Measurements from ENCODE around the gene EEFSEC. TPM values are rescaled to one million over a fixed set of nuclear protein-coding genes. Genes with fewer than 3 reads are reported as not detected.

EEFSEC gene
- total RNA-seq, 2 experiments from 2014 or later: 21.7 to 23.1 TPM

- no peaks in the 10 kb centered on the region for H3K9me3 Mint-ChIP-seq (ENCODE audit: insufficient read depth)
- no peaks in the 10 kb centered on the region for H3K27me3 Mint-ChIP-seq (ENCODE audit: low read depth)
- peaks cover 27% of the 10 kb centered on the region for H3K36me3 Mint-ChIP-seq (ENCODE audit: low read depth)
- ChIA-PET POLR2A (no interaction called here), CTCF (no interaction called here)
- H3K4me1 Mint-ChIP-seq (ENCODE audit: low read depth): peaks cover 20% of the 10 kb centered on the region
- ATAC-seq: no peak
- H3K27ac Mint-ChIP-seq: no peak overlapping the region
- H3K4me3 Mint-ChIP-seq: no peak overlapping the region
- no peak for DNase-seq
These were observed 2.5 kb downstream of the EEFSEC start for GRCh38 chr3:128155616-128156360.

- Mint-ChIP-seq H3K27me3 (ENCODE audit: low read depth) (no peaks in the 10 kb centered on the region), H3K9me3 (ENCODE audit: insufficient read depth) (no peaks in the 10 kb centered on the region), H3K4me3 (no peak overlapping the region), H3K4me1 (ENCODE audit: low read depth) (peaks cover 2% of the 10 kb centered on the region), H3K27ac (no peak overlapping the region), H3K36me3 (ENCODE audit: low read depth) (peaks cover 29% of the 10 kb centered on the region)
- CTCF ChIA-PET: interaction anchor here (1.0 kb wide), 1 partner anchor 457 kb away, joined by 3 read pairs; no protein-coding TSS in a partner anchor
- no peak for DNase-seq
- POLR2A ChIA-PET: no interaction called here
- no peak for ATAC-seq
These were observed 7.4 kb downstream of the EEFSEC start for GRCh38 chr3:128160661-128161060.

- Mint-ChIP-seq H3K9me3 (ENCODE audit: insufficient read depth) (no peaks in the 10 kb centered on the region), H3K36me3 (ENCODE audit: low read depth) (peaks cover 7% of the 10 kb centered on the region), H3K27ac (no peak overlapping the region), H3K4me3 (no peak overlapping the region), H3K27me3 (ENCODE audit: low read depth) (no peaks in the 10 kb centered on the region), H3K4me1 (ENCODE audit: low read depth) (no peaks in the 10 kb centered on the region)
- POLR2A ChIA-PET: no interaction called here
- no peak for DNase-seq
- CTCF ChIA-PET: interaction anchor here (1.2 kb wide), 1 partner anchor 30 kb away, joined by 3 read pairs; no protein-coding TSS in a partner anchor
- no peak for ATAC-seq
These were observed 10.2 kb downstream of the EEFSEC start for GRCh38 chr3:128163432-128163831.

GRCh38 chr3:128166971-128167453 lies 13.7 kb downstream of the EEFSEC start:
- no peak overlapping the region for H3K4me3 Mint-ChIP-seq
- H3K36me3 Mint-ChIP-seq (ENCODE audit: low read depth): peaks cover 4% of the 10 kb centered on the region
- H3K9me3 Mint-ChIP-seq (ENCODE audit: insufficient read depth): no peaks in the 10 kb centered on the region
- POLR2A ChIA-PET: no interaction called here
- no peak overlapping the region for H3K27ac Mint-ChIP-seq
- ATAC-seq: no peak
- no peak for DNase-seq
- CTCF ChIA-PET: interaction anchor here (1.4 kb wide), 1 partner anchor 10 kb away, joined by 4 read pairs; no protein-coding TSS in a partner anchor
- no peaks in the 10 kb centered on the region for H3K4me1 Mint-ChIP-seq (ENCODE audit: low read depth)
- H3K27me3 Mint-ChIP-seq (ENCODE audit: low read depth): no peaks in the 10 kb centered on the region

- H3K4me3 Mint-ChIP-seq: no peak overlapping the region
- ATAC-seq (no peak), DNase-seq (no peak)
- H3K27ac Mint-ChIP-seq: no peak overlapping the region
- CTCF ChIA-PET: interaction anchor here (1.4 kb wide), 1 partner anchor 9 kb away, joined by 4 read pairs; no protein-coding TSS in a partner anchor
- no peaks in the 10 kb centered on the region for H3K4me1 Mint-ChIP-seq (ENCODE audit: low read depth)
- POLR2A ChIA-PET: no interaction called here
- no peaks in the 10 kb centered on the region for H3K36me3 Mint-ChIP-seq (ENCODE audit: low read depth)
- no peaks in the 10 kb centered on the region for H3K9me3 Mint-ChIP-seq (ENCODE audit: insufficient read depth)
- no peaks in the 10 kb centered on the region for H3K27me3 Mint-ChIP-seq (ENCODE audit: low read depth)
These were observed 14.3 kb downstream of the EEFSEC start for GRCh38 chr3:128167646-128167972.

GRCh38 chr3:128167973-128168674 lies 14.8 kb downstream of the EEFSEC start:
- H3K27ac Mint-ChIP-seq: no peak overlapping the region
- no peak for ATAC-seq
- no peaks in the 10 kb centered on the region for H3K36me3 Mint-ChIP-seq (ENCODE audit: low read depth)
- H3K4me3 Mint-ChIP-seq: no peak overlapping the region
- no peaks in the 10 kb centered on the region for H3K9me3 Mint-ChIP-seq (ENCODE audit: insufficient read depth)
- H3K27me3 Mint-ChIP-seq (ENCODE audit: low read depth): no peaks in the 10 kb centered on the region
- ChIA-PET CTCF (interaction anchor here (1.4 kb wide), 1 partner anchor 9 kb away, joined by 4 read pairs; no protein-coding TSS in a partner anchor), POLR2A (no interaction called here)
- no peak for DNase-seq
- no peaks in the 10 kb centered on the region for H3K4me1 Mint-ChIP-seq (ENCODE audit: low read depth)

GRCh38 chr3:128168836-128169235 lies 15.6 kb downstream of the EEFSEC start:
- ChIA-PET CTCF (no interaction called here), POLR2A (no interaction called here)
- no peak overlapping the region for H3K27ac Mint-ChIP-seq
- H3K4me1 Mint-ChIP-seq (ENCODE audit: low read depth): no peaks in the 10 kb centered on the region
- no peaks in the 10 kb centered on the region for H3K36me3 Mint-ChIP-seq (ENCODE audit: low read depth)
- no peak for DNase-seq
- H3K4me3 Mint-ChIP-seq: no peak overlapping the region
- no peak for ATAC-seq
- H3K9me3 Mint-ChIP-seq (ENCODE audit: insufficient read depth): no peaks in the 10 kb centered on the region
- no peaks in the 10 kb centered on the region for H3K27me3 Mint-ChIP-seq (ENCODE audit: low read depth)

GRCh38 chr3:128170866-128171516 lies 17.7 kb downstream of the EEFSEC start:
- peaks cover 6% of the 10 kb centered on the region for H3K4me1 Mint-ChIP-seq (ENCODE audit: low read depth)
- ChIA-PET POLR2A (interaction anchor here (0.6 kb wide), 1 partner anchor 72 kb away, joined by 3 read pairs; no protein-coding TSS in a partner anchor), CTCF (interaction anchor here (1.4 kb wide), 1 partner anchor 8 kb away, joined by 4 read pairs; no protein-coding TSS in a partner anchor)
- no peak for DNase-seq
- H3K27me3 Mint-ChIP-seq (ENCODE audit: low read depth): no peaks in the 10 kb centered on the region
- H3K9me3 Mint-ChIP-seq (ENCODE audit: insufficient read depth): no peaks in the 10 kb centered on the region
- no peak overlapping the region for H3K4me3 Mint-ChIP-seq
- no peak for ATAC-seq
- no peak overlapping the region for H3K27ac Mint-ChIP-seq
- no peaks in the 10 kb centered on the region for H3K36me3 Mint-ChIP-seq (ENCODE audit: low read depth)

- H3K4me3 Mint-ChIP-seq: no peak overlapping the region
- ATAC-seq (no peak), DNase-seq (no peak)
- H3K4me1 Mint-ChIP-seq (ENCODE audit: low read depth): peaks cover 13% of the 10 kb centered on the region
- no peak overlapping the region for H3K27ac Mint-ChIP-seq
- H3K27me3 Mint-ChIP-seq (ENCODE audit: low read depth): no peaks in the 10 kb centered on the region
- CTCF ChIA-PET: interaction anchor here (1.3 to 1.8 kb wide), 2 partner anchors 16 to 78 kb away, joined by 3 to 4 read pairs; no protein-coding TSS in a partner anchor
- POLR2A ChIA-PET: no interaction called here
- no peaks in the 10 kb centered on the region for H3K36me3 Mint-ChIP-seq (ENCODE audit: low read depth)
- H3K9me3 Mint-ChIP-seq (ENCODE audit: insufficient read depth): no peaks in the 10 kb centered on the region
These were observed 19.9 kb downstream of the EEFSEC start for GRCh38 chr3:128173200-128173599.

GRCh38 chr3:128173849-128174248 lies 20.6 kb downstream of the EEFSEC start:
- Mint-ChIP-seq H3K27me3 (ENCODE audit: low read depth) (no peaks in the 10 kb centered on the region), H3K36me3 (ENCODE audit: low read depth) (no peaks in the 10 kb centered on the region), H3K27ac (no peak overlapping the region), H3K9me3 (ENCODE audit: insufficient read depth) (no peaks in the 10 kb centered on the region), H3K4me1 (ENCODE audit: low read depth) (peaks cover 17% of the 10 kb centered on the region), H3K4me3 (no peak overlapping the region)
- DNase-seq (no peak), ATAC-seq (no peak)
- CTCF ChIA-PET: interaction anchor here (1.8 kb wide), 1 partner anchor 79 kb away, joined by 4 read pairs; no protein-coding TSS in a partner anchor
- POLR2A ChIA-PET: no interaction called here

- H3K4me1 Mint-ChIP-seq (ENCODE audit: low read depth): peaks cover 17% of the 10 kb centered on the region
- CTCF ChIA-PET: interaction anchor here (1.4 kb wide), 1 partner anchor 51 kb away, joined by 5 read pairs; no protein-coding TSS in a partner anchor
- H3K36me3 Mint-ChIP-seq (ENCODE audit: low read depth): no peaks in the 10 kb centered on the region
- H3K27me3 Mint-ChIP-seq (ENCODE audit: low read depth): no peaks in the 10 kb centered on the region
- POLR2A ChIA-PET: interaction anchor here (0.8 kb wide), 1 partner anchor 1077 kb away, joined by 3 read pairs; no protein-coding TSS in a partner anchor
- H3K27ac Mint-ChIP-seq: no peak overlapping the region
- no peak for ATAC-seq
- no peak overlapping the region for H3K4me3 Mint-ChIP-seq
- DNase-seq: no peak
- H3K9me3 Mint-ChIP-seq (ENCODE audit: insufficient read depth): no peaks in the 10 kb centered on the region
These were observed 21.7 kb downstream of the EEFSEC start for GRCh38 chr3:128174675-128175590.
